PC-9 (cell line): Measurements from ENCODE around the gene KRTDAP. TPM values are rescaled to one million over a fixed set of nuclear protein-coding genes. Genes with fewer than 3 reads are reported as not detected.

Experiments used
- BruUV-seq: library from RNA; stranded (reverse); fragments of 400-500 nt; replicated peaks from 2 replicates; lab custom pipeline; 2021; lab: Mats Ljungman, UMichigan
- CTCF ChIA-PET: fragments of 300-600 bp; sonication (Branson Sonifier 250); formaldehyde crosslinking; loops from one replicate; lab custom pipeline; 2022; ENCODE audit warnings: antibody characterized with exemption; lab: Charles Lee
- POLR2A ChIA-PET: fragments of 300-600 bp; sonication (Branson Sonifier 250); formaldehyde crosslinking; loops from one replicate; lab custom pipeline; 2022; ENCODE audit warnings: antibody characterized with exemption; ENCODE audit not compliant: unreplicated experiment; lab: Charles Lee
- DNase-seq, 2 experiments: peaks; one replicate each; pipeline versions ENCODE4 v3.0.0 to v3.0.0-alpha.2; 2015 to 2022; ENCODE audit warnings: mixed read lengths in 1 of 2
- H2AFZ ChIP-seq: fragments of 200-600 bp; sonication (generic); 2 replicates; pipeline ENCODE4 v1.8.1; 2017; ENCODE audit warnings: antibody characterized with exemption
- H3F3A ChIP-seq: fragments of 200-600 bp; sonication (generic); 2 replicates; pipeline ENCODE4 v1.8.1; 2017; ENCODE audit warnings: antibody characterized with exemption, mild to moderate bottlenecking, low read depth; ENCODE audit not compliant: insufficient read depth
- H3K27ac ChIP-seq: fragments of 200-600 bp; sonication (generic); 2 replicates; pipeline ENCODE4 v1.6.1; 2016; ENCODE audit warnings: mixed run types
- H3K27me3 ChIP-seq: fragments of 200-600 bp; sonication (generic); 2 replicates; pipeline ENCODE4 v1.6.1; 2016; ENCODE audit warnings: low read depth, mixed run types; ENCODE audit not compliant: insufficient read depth
- H3K36me3 ChIP-seq: fragments of 200-600 bp; sonication (generic); 2 replicates; pipeline ENCODE4 v1.6.1; 2016; ENCODE audit warnings: low read depth, mixed run types
- H3K4me1 ChIP-seq: fragments of 200-600 bp; sonication (generic); replicated peaks from 2 replicates; pipeline ENCODE4 v1.6.1; 2016; ENCODE audit warnings: mixed run types; ENCODE audit not compliant: insufficient read depth
- H3K4me2 ChIP-seq: fragments of 200-600 bp; sonication (generic); 2 replicates; pipeline ENCODE4 v1.6.1; 2017; ENCODE audit warnings: mixed run types
- H3K4me3 ChIP-seq: fragments of 200-600 bp; sonication (generic); 2 replicates; pipeline ENCODE4 v1.6.1; 2016; ENCODE audit warnings: mixed run types
- H3K79me2 ChIP-seq: fragments of 200-600 bp; sonication (generic); 2 replicates; pipeline ENCODE4 v1.6.1; 2017; ENCODE audit warnings: low read depth, mixed run types
- H3K9me2 ChIP-seq: fragments of 200-600 bp; sonication (generic); 2 replicates; pipeline ENCODE4 v1.8.1; 2017; ENCODE audit warnings: mild to moderate bottlenecking; ENCODE audit not compliant: insufficient read depth
- H3K9me3 ChIP-seq: fragments of 200-600 bp; sonication (generic); 2 replicates; pipeline ENCODE4 v1.8.1; 2016; ENCODE audit warnings: low read depth; ENCODE audit not compliant: insufficient read depth
- H4K20me1 ChIP-seq: fragments of 200-600 bp; sonication (generic); 2 replicates; pipeline ENCODE4 v1.8.1; 2017; ENCODE audit not compliant: insufficient read depth
- EZH2 ChIP-seq: fragments of 200-600 bp; sonication (generic); IDR thresholded peaks from 2 replicates; pipeline ENCODE4 v1.8.0; 2017; ENCODE audit warnings: antibody characterized with exemption, low read depth
- intact Hi-C: fragments of 100-400 bp; cut with micrococcal nuclease; formaldehyde crosslinking; loops from one replicate; pipeline ENCODE4 v1.10.0; 2022; ENCODE audit not compliant: unreplicated experiment
- total RNA-seq: library from RNA; stranded (reverse); gene quantifications from 2 replicates; pipeline ENCODE4 v1.2.3, GENCODE V29; 2021
- TF ChIP-seq, protein P1 (sequence below): fragments of 200-600 bp; sonication (generic); conservative IDR thresholded peaks from 2 replicates; pipeline ENCODE4 v1.6.1; 2017; ENCODE audit warnings: mixed run types, antibody characterized with exemption, mild to moderate bottlenecking, moderate library complexity

The KRTDAP gene
- total RNA-seq, 1 experiment from 2014 or later: not detected

GRCh38 chr19:35459414-35460082 is 30.7 kb downstream of the KRTDAP start:
- no peaks in the 10 kb centered on the region for H3F3A ChIP-seq
- no peaks in the 10 kb centered on the region for H4K20me1 ChIP-seq
- no peaks in the 10 kb centered on the region; the same call in 1 of the 2 replicates for H3K27me3 ChIP-seq
- H3K36me3 ChIP-seq: no peaks in the 10 kb centered on the region
- H3K4me3 ChIP-seq: no peak overlapping the region
- H3K4me2 ChIP-seq: no peak overlapping the region
- no peaks in the 10 kb centered on the region for H3K9me3 ChIP-seq
- no peak overlapping the region for H2AFZ ChIP-seq
- TF ChIP-seq EZH2: no peak
- TF ChIP-seq, protein P1, sequence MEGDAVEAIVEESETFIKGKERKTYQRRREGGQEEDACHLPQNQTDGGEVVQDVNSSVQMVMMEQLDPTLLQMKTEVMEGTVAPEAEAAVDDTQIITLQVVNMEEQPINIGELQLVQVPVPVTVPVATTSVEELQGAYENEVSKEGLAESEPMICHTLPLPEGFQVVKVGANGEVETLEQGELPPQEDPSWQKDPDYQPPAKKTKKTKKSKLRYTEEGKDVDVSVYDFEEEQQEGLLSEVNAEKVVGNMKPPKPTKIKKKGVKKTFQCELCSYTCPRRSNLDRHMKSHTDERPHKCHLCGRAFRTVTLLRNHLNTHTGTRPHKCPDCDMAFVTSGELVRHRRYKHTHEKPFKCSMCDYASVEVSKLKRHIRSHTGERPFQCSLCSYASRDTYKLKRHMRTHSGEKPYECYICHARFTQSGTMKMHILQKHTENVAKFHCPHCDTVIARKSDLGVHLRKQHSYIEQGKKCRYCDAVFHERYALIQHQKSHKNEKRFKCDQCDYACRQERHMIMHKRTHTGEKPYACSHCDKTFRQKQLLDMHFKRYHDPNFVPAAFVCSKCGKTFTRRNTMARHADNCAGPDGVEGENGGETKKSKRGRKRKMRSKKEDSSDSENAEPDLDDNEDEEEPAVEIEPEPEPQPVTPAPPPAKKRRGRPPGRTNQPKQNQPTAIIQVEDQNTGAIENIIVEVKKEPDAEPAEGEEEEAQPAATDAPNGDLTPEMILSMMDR: no peak
- no peaks in the 10 kb centered on the region for H3K4me1 ChIP-seq
- H3K79me2 ChIP-seq: no peaks in the 10 kb centered on the region
- no peak overlapping the region for H3K27ac ChIP-seq
- ChIA-PET POLR2A (no interaction called here), CTCF (no interaction called here)
- no TSS peak for BruUV-seq
- intact Hi-C loops: no loop called here
- no peak for DNase-seq
- H3K9me2 ChIP-seq: no peaks in the 10 kb centered on the region

DNA sequence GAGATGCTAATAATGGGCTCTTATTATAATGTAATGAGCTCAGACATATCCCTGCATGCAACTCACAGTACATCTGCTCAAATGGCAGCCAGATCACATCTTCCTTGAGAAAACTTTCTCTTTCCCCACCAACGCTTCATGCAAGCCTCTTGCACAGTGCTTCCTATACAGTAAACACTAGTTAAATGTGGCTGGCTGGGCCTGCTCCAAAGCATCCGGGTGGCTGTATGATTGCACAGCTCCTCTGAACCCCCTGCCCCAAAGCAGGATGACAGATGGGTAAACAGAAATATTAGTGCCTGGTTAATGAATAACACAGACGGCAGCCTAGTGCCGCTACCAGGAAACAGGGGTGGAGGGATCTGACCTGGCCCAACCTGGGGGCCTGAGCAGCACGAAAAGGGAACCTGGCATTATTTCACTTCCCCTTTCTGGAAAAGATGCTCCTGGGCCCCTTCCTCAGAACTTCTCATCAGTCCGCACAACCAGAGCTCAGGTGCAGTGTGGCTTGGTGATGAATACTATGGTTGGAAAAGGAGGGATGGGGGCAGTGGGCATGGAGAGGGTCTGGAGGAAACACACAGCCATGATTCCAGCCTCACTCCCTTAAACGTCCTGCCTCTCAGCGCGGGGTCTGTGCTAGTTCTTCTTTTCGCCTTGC is 31.4 kb downstream of the KRTDAP start:
- no peaks in the 10 kb centered on the region for H3K9me2 ChIP-seq
- no peak overlapping the region for H2AFZ ChIP-seq
- no peaks in the 10 kb centered on the region for H4K20me1 ChIP-seq
- H3K27me3 ChIP-seq: no peaks in the 10 kb centered on the region; the same call in 1 of the 2 replicates
- H3K27ac ChIP-seq: no peak overlapping the region
- no peak overlapping the region for H3K4me2 ChIP-seq
- no peaks in the 10 kb centered on the region for H3K79me2 ChIP-seq
- H3K4me1 ChIP-seq: no peaks in the 10 kb centered on the region
- no peak for DNase-seq
- CTCF ChIA-PET: no interaction called here
- TF ChIP-seq, protein P1: no peak
- no peak for TF ChIP-seq EZH2
- no peaks in the 10 kb centered on the region for H3F3A ChIP-seq
- intact Hi-C loops: no loop called here
- POLR2A ChIA-PET: interaction anchor here (0.7 kb wide), 1 partner anchor 52 kb away, joined by 3 read pairs; no protein-coding TSS in a partner anchor
- no peaks in the 10 kb centered on the region for H3K36me3 ChIP-seq
- H3K9me3 ChIP-seq: no peaks in the 10 kb centered on the region
- no peak overlapping the region for H3K4me3 ChIP-seq
- BruUV-seq: no TSS peak

- intact Hi-C loops: no loop called here
- H3K9me3 ChIP-seq: no peaks in the 10 kb centered on the region
- CTCF ChIA-PET: no interaction called here
Measured at GRCh38 chr19:35458192-35458591, 32.1 kb downstream of the KRTDAP start.

More at GRCh38 chr19:35458192-35458591, 32.1 kb downstream of the KRTDAP start:
- H3K4me2 ChIP-seq: no peak overlapping the region
- no peaks in the 10 kb centered on the region for H3K36me3 ChIP-seq
- no peaks in the 10 kb centered on the region for H4K20me1 ChIP-seq
- H3K27ac ChIP-seq: no peak overlapping the region
- no peaks in the 10 kb centered on the region for H3K4me1 ChIP-seq
- H3K79me2 ChIP-seq: no peaks in the 10 kb centered on the region
- TF ChIP-seq, protein P1: no peak
- TF ChIP-seq EZH2: no peak
- H3K4me3 ChIP-seq: no peak overlapping the region
- H3F3A ChIP-seq: no peaks in the 10 kb centered on the region
- no peaks in the 10 kb centered on the region for H3K9me2 ChIP-seq
- no TSS peak for BruUV-seq
- H3K27me3 ChIP-seq: no peaks in the 10 kb centered on the region; the same call in 1 of the 2 replicates
- H2AFZ ChIP-seq: no peak overlapping the region
- DNase-seq: no peak
- POLR2A ChIA-PET: interaction anchor here (0.7 kb wide), 1 partner anchor 52 kb away, joined by 3 read pairs; no protein-coding TSS in a partner anchor
